ENCODE data around the gene TP53AIP1. TPM values are rescaled to one million over a fixed set of nuclear protein-coding genes. Genes with fewer than 3 reads are reported as not detected.

The TP53AIP1 gene
- polyA plus RNA-seq, 2 of the 4 experiments (the other 2 are of a cell fraction) = 0.03 to 0.08 TPM

GRCh38 chr11:128890543-128891368, 51.9 kb downstream of the TP53AIP1 start, which contains the start of gene KCNJ5:
KCNJ5 (plus strand) TSS chr11:128891356; CDS start chr11:128911274, 19,918 bp downstream.
- Histone ChIP-seq H3K9me3 (no peaks in the 10 kb centered on the region), H3K4me3 (peak within 1 kb of the TSS; percentile 49), H3K27ac (peak within 1 kb of the TSS in 1 of 2 experiments; percentile 37; a peak in 3 of 6 replicates), H3K4me1 (no peaks in the 10 kb centered on the region), H3K4me2 (peak within 1 kb of the TSS; percentile 97)
- peak; percentile 65 to 88 for ATAC-seq
- TF ChIP-seq BHLHE40 (IDR thresholded peaks at IDR 0.05; ENCODE audit: low read depth, low read length) (no peak), RNF2 (IDR thresholded peaks at IDR 0.05; ENCODE audit: borderline replicate concordance, low read depth) (no peak), ATOH8 (CRISPR knock-in tag; IDR thresholded peaks at IDR 0.05; ENCODE audit: low read depth) (no peak), CHD2 (IDR thresholded peaks at IDR 0.05; ENCODE audit: low read length, partially characterized antibody) (no peak)
- 4% methylated on average over 9 of the region's 85 CpGs for WGBS (ENCODE audit: missing lambda C conversion rate)
- ChIA-PET CTCF (interaction anchor here (1.2 to 6.3 kb wide), 4 partner anchors 15 to 719 kb away, joined by 3 to 46 read pairs (median 4); no protein-coding TSS in a partner anchor), POLR2A (interaction anchor here (1.1 kb wide), 1 partner anchor 14 kb away, joined by 3 read pairs; no protein-coding TSS in a partner anchor)
- FAIRE-seq = no peak
- DNase-seq (ENCODE audit: low read depth in 1 of 2, low spot score in 1 of 2) = peak; percentile 7 to 24

GRCh38 chr11:128890216-128890542, 52.5 kb downstream of the TP53AIP1 start:
- Histone ChIP-seq H3K27ac (peak overlapping the region in 1 of 2 experiments; percentile 37; a peak in 2 of 6 replicates), H3K4me3 (peak overlapping the region; percentile 49), H3K4me1 (no peaks in the 10 kb centered on the region), H3K4me2 (peak overlapping the region; percentile 97), H3K9me3 (no peaks in the 10 kb centered on the region)
- DNase-seq (ENCODE audit: low read depth in 1 of 2, low spot score in 1 of 2) (no peak), ATAC-seq (peak; percentile 37 to 60; a peak in 5 of 6 replicates), FAIRE-seq (no peak)
- POLR2A ChIA-PET = no interaction called here
- CTCF ChIA-PET = interaction anchor here (1.2 to 6.3 kb wide), 3 partner anchors 16 to 68 kb away, joined by 3 to 46 read pairs (median 4); no protein-coding TSS in a partner anchor
- no peak for TF ChIP-seq CEBPB (IDR thresholded peaks at IDR 0.05)
- 62% methylated on average over 5 of the region's 9 CpGs for WGBS (ENCODE audit: missing lambda C conversion rate)

- WGBS (ENCODE audit: missing lambda C conversion rate) = 75% methylated on average over 4 of the region's 8 CpGs
- H3K4me1 ChIP-seq = no peaks in the 10 kb centered on the region
- DNase-seq (ENCODE audit: low read depth in 1 of 2, low spot score in 1 of 2) (no peak), FAIRE-seq (no peak), ATAC-seq (no peak)
- CTCF ChIA-PET = interaction anchor here (1.2 to 6.3 kb wide), 3 partner anchors 16 to 68 kb away, joined by 3 to 46 read pairs (median 4); no protein-coding TSS in a partner anchor
- TF ChIP-seq HOXB5 (CRISPR knock-in tag; IDR thresholded peaks at IDR 0.05) (no peak), JUN (IDR thresholded peaks at IDR 0.05) (no peak), RNF2 (IDR thresholded peaks at IDR 0.05; ENCODE audit: borderline replicate concordance, low read depth) (no peak), NPAS2 (CRISPR knock-in tag; IDR thresholded peaks at IDR 0.05; ENCODE audit: borderline replicate concordance) (no peak), REST (IDR thresholded peaks at IDR 0.05) (no peak), RFX5 (IDR thresholded peaks at IDR 0.05) (no peak), EP300 (IDR thresholded peaks at IDR 0.05) (no peak), BCL3 (IDR thresholded peaks at IDR 0.05) (no peak), HMGXB4 (CRISPR knock-in tag; IDR thresholded peaks at IDR 0.05; ENCODE audit: borderline replicate concordance) (no peak), USF2 (IDR thresholded peaks at IDR 0.05) (no peak), E2F6 (IDR thresholded peaks at IDR 0.05; ENCODE audit: borderline replicate concordance, low read depth) (no peak), ELK1 (IDR thresholded peaks at IDR 0.05; ENCODE audit: low read depth, low read length) (no peak), FOSL2 (IDR thresholded peaks at IDR 0.05) (no peak), FOSL2 (CRISPR knock-in tag; IDR thresholded peaks at IDR 0.05) (no peak), TFCP2L1 (CRISPR knock-in tag; IDR thresholded peaks at IDR 0.05) (no peak)
- 0 out of 3 replicates have a peak overlapping the region, but pooled peaks have one; percentile 49 for H3K4me3 ChIP-seq
- H3K9me3 ChIP-seq = no peaks in the 10 kb centered on the region
- H3K4me2 ChIP-seq = peak overlapping the region; percentile 97; the same call in 2 of the 3 replicates
- POLR2A ChIA-PET = interaction anchor here (0.6 kb wide), 1 partner anchor 16 kb away, joined by 3 read pairs; no protein-coding TSS in a partner anchor
- no peak overlapping the region for H3K27ac ChIP-seq
Observed at GRCh38 chr11:128889657-128890213, 52.9 kb downstream of the TP53AIP1 start.

All from A549 (cell line).